CD4-positive, alpha-beta T cell (primary cell): ENCODE data around the gene TMEM273. TPM values are rescaled to one million over a fixed set of nuclear protein-coding genes. Genes with fewer than 3 reads are reported as not detected.
A peak's percentile ranks its signal among the peaks of the same experiment; 100 is the strongest.

ENCODE experiments used
- ATAC-seq: fragments of 200-7000 bp; cut with Tn5 transposase; one replicate; pipeline ENCODE4 v1.10.0; 2022; ENCODE audit warnings: mild to moderate bottlenecking; ENCODE audit not compliant: poor library complexity
- CTCF ChIA-PET: fragments of 350-600 bp; sonication (Branson Sonifier 250); formaldehyde crosslinking; loops from one replicate; lab custom pipeline; 2021; ENCODE audit warnings: antibody characterized with exemption, inconsistent platforms; lab: Charles Lee
- POLR2A ChIA-PET: fragments of 350-600 bp; sonication (Branson Sonifier 250); formaldehyde crosslinking; loops from one replicate; lab custom pipeline; 2021; ENCODE audit warnings: antibody characterized with exemption, inconsistent platforms; lab: Charles Lee
- DNase-seq, 14 experiments: peaks; one replicate each; pipeline ENCODE4 v3.0.0-alpha.2; 2013 to 2020; ENCODE audit warnings: mixed read lengths in 2 of 14
- H3K27ac ChIP-seq, 2 donors: one replicate each; pipeline versions ENCODE4 v1.5.1 to v1.7.0; 2013; ENCODE audit warnings: low read length in 2 of 2, low read depth in 1 of 2, mild to moderate bottlenecking in 1 of 2
- H3K27me3 ChIP-seq, 2 experiments: 1 replicate in 1 of 2; 2 replicates in 1 of 2; pipeline versions ENCODE4 v1.6.1 to v1.7.0; 2013; ENCODE audit warnings: low read length in 2 of 2, control low read depth in 1 of 2, mild to moderate bottlenecking in 1 of 2, moderate library complexity in 1 of 2; ENCODE audit not compliant: insufficient read depth in 2 of 2, control insufficient read depth in 1 of 2
- H3K36me3 ChIP-seq: one replicate; pipeline ENCODE4 v1.6.1; 2013; ENCODE audit warnings: low read length, control low read depth; ENCODE audit not compliant: insufficient read depth
- H3K4me1 ChIP-seq: one replicate; pipeline ENCODE4 v1.6.1; 2013; ENCODE audit warnings: low read length, control low read depth; ENCODE audit not compliant: insufficient read depth
- H3K4me3 ChIP-seq: one replicate; pipeline ENCODE4 v1.5.1; 2013; ENCODE audit warnings: mild to moderate bottlenecking, low read length, moderate library complexity
- H3K9me3 ChIP-seq, 2 experiments: 1 replicate in 1 of 2; 2 replicates in 1 of 2; pipeline versions ENCODE4 v1.6.1 to v1.7.0; 2013; ENCODE audit warnings: low read length in 2 of 2, mild to moderate bottlenecking in 2 of 2, control low read depth in 1 of 2, moderate library complexity in 1 of 2; ENCODE audit not compliant: control insufficient read depth in 1 of 2, insufficient read depth in 1 of 2
- H3K27ac Mint-ChIP-seq: one replicate; pipeline ENCODE4 v1.8.0; 2020; ENCODE audit warnings: mixed read lengths
- H3K27me3 Mint-ChIP-seq: one replicate; pipeline ENCODE4 v1.8.0; 2021; ENCODE audit warnings: mixed read lengths
- H3K36me3 Mint-ChIP-seq: one replicate; pipeline ENCODE4 v1.8.0; 2021; ENCODE audit warnings: low read depth, mixed read lengths
- H3K4me1 Mint-ChIP-seq: one replicate; pipeline ENCODE4 v1.8.0; 2021; ENCODE audit warnings: low read depth, mixed read lengths
- H3K4me3 Mint-ChIP-seq: one replicate; pipeline ENCODE4 v1.8.0; 2020; ENCODE audit warnings: mild to moderate bottlenecking, mixed read lengths
- H3K9me3 Mint-ChIP-seq: one replicate; pipeline ENCODE4 v1.8.0; 2020; ENCODE audit warnings: mixed read lengths
- intact Hi-C, 2 experiments: fragments of 100-400 bp; cut with DNase I in 1 of 2; cut with micrococcal nuclease in 1 of 2; formaldehyde crosslinking; loops; one replicate each; pipeline versions ENCODE4 v1.15.1 to v1.9.0; 2023 to 2025; cut with DNase I, micrococcal nuclease
- total RNA-seq, 174 experiments: library from RNA in 2 of 174; stranded (reverse) in 2 of 174; gene quantifications; one replicate each; pipeline ENCODE4 v1.2.3 and lab custom pipeline; 2021 to 2026
- TF ChIP-seq, protein P1 (sequence below): fragments of 200-600 bp; IDR thresholded peaks from one replicate; pipeline ENCODE4 v1.8.0; 2022; ENCODE audit warnings: antibody characterized with exemption, mild to moderate bottlenecking

The TMEM273 gene
- total RNA-seq, 2 experiments from 2014 or later, result 1.8 to 2.2 TPM

DNA sequence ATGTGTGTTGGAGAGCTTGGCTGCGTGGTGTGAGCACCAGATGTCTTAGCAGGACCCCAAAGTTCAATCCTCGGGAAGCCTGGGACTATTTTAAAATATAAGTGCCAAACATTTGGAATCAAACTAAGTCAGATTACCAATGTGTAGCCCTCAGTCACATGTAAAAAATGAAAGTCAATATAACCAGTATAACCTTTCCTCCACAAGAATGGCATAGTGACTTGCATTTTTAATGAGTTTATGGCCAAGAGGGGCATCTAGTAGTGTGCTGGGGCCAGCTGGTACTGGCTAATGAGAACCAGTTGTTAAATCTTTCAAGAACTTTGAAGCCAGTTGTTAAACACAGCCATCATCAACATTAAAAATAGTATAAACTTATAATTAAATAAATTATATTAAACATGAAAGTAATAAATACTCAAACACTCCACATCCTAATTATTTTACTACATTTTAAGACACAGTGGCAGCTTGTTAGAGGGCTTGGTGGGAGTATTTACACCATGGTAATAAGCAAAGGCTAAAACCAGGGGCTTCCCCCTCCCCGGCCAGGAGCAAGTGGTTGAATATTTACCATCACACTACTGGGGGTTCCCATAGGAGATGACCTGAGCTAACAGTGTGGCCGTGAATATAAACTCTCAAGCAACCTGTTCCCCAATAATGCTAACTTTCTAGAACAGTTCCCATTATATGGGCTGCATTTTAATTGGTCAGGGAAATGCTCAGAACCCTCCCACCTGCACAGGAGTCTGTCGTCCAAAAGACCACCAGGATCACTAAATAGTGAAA lies 46.5 kb downstream of the TMEM273 start:
- H3K27ac ChIP-seq, result no peak overlapping the region
- ChIA-PET POLR2A (no interaction called here), CTCF (no interaction called here)
- H3K4me1 ChIP-seq, result no peaks in the 10 kb centered on the region
- TF ChIP-seq, protein P1, sequence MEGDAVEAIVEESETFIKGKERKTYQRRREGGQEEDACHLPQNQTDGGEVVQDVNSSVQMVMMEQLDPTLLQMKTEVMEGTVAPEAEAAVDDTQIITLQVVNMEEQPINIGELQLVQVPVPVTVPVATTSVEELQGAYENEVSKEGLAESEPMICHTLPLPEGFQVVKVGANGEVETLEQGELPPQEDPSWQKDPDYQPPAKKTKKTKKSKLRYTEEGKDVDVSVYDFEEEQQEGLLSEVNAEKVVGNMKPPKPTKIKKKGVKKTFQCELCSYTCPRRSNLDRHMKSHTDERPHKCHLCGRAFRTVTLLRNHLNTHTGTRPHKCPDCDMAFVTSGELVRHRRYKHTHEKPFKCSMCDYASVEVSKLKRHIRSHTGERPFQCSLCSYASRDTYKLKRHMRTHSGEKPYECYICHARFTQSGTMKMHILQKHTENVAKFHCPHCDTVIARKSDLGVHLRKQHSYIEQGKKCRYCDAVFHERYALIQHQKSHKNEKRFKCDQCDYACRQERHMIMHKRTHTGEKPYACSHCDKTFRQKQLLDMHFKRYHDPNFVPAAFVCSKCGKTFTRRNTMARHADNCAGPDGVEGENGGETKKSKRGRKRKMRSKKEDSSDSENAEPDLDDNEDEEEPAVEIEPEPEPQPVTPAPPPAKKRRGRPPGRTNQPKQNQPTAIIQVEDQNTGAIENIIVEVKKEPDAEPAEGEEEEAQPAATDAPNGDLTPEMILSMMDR, result no peak
- DNase-seq (no peak), ATAC-seq (no peak)
- Mint-ChIP-seq H3K4me1 (no peaks in the 10 kb centered on the region), H3K9me3 (no peaks in the 10 kb centered on the region), H3K27ac (no peak overlapping the region), H3K36me3 (no peaks in the 10 kb centered on the region), H3K27me3 (no peaks in the 10 kb centered on the region), H3K4me3 (no peak overlapping the region)
- H3K9me3 ChIP-seq, result peaks cover 0 to 1% of the 10 kb centered on the region in 2 experiments
- intact Hi-C loops, result no loop called here
- no peaks in the 10 kb centered on the region for H3K36me3 ChIP-seq
- H3K4me3 ChIP-seq, result no peak overlapping the region
- H3K27me3 ChIP-seq, result no peaks in the 10 kb centered on the region

- Mint-ChIP-seq H3K9me3 (no peaks in the 10 kb centered on the region), H3K36me3 (no peaks in the 10 kb centered on the region), H3K4me3 (no peak overlapping the region), H3K4me1 (peaks cover 2% of the 10 kb centered on the region), H3K27ac (no peak overlapping the region), H3K27me3 (peaks cover 3% of the 10 kb centered on the region)
- intact Hi-C loops, result no loop called here
- Histone ChIP-seq H3K36me3 (no peaks in the 10 kb centered on the region), H3K27ac (no peak overlapping the region), H3K9me3 (no peaks in the 10 kb centered on the region), H3K4me3 (no peak overlapping the region), H3K4me1 (no peaks in the 10 kb centered on the region), H3K27me3 (no peaks in the 10 kb centered on the region)
- TF ChIP-seq, protein P1, result no peak
- POLR2A ChIA-PET, result no interaction called here
- DNase-seq, result no peak
- ATAC-seq, result no peak
- CTCF ChIA-PET, result no interaction called here
Measured at GRCh38 chr10:49140304-49141177, 47.6 kb downstream of the TMEM273 start.

DNA sequence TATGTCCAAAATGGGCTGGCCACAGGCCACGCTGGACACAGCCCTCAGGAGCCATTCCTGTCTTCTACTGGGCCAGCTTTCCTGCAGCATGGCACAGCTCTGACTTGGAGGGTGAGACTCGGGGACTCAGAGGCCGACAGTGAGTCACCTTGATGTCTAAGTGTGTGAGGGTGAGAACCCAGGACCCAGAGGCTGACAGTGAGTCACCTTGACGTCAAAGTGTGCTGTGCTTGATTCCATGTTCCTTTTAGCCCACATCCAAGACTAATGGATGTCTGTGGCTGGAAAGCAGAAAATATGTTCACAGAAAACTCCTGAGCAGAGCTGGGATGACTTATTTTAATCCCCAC lies 48.4 kb downstream of the TMEM273 start:
- H3K36me3 Mint-ChIP-seq, result no peaks in the 10 kb centered on the region
- Histone ChIP-seq H3K9me3 (no peaks in the 10 kb centered on the region), H3K36me3 (no peaks in the 10 kb centered on the region), H3K27ac (no peak overlapping the region), H3K27me3 (no peaks in the 10 kb centered on the region), H3K4me1 (no peaks in the 10 kb centered on the region), H3K4me3 (no peak overlapping the region)
- no peaks in the 10 kb centered on the region for H3K9me3 Mint-ChIP-seq
- TF ChIP-seq, protein P1, result no peak
- POLR2A ChIA-PET, result no interaction called here
- DNase-seq, result peak in 1 of 14 experiments; percentile 28
- CTCF ChIA-PET, result no interaction called here
- no peak overlapping the region for H3K4me3 Mint-ChIP-seq
- intact Hi-C loops, result no loop called here
- ATAC-seq, result no peak
- no peak overlapping the region for H3K27ac Mint-ChIP-seq
- H3K27me3 Mint-ChIP-seq, result peaks cover 9% of the 10 kb centered on the region
- peaks cover 6% of the 10 kb centered on the region for H3K4me1 Mint-ChIP-seq
